K562 (cell line): ENCODE measurements around the gene TACR2. TPM values are rescaled to one million over a fixed set of nuclear protein-coding genes. Genes with fewer than 3 reads are reported as not detected.

Experiments
- ATAC-seq: fragments of 200-7000 bp; cut with Tn5 transposase; 3 replicates; pipeline ENCODE4 v1.9.1; 2020; ENCODE audit warnings: moderate library complexity
- BruUV-seq: library from RNA; stranded (reverse); fragments of 400-500 nt; replicated peaks from 2 replicates; lab custom pipeline; 2021; lab: Mats Ljungman, UMichigan
- CTCF ChIA-PET: fragments of 300-600 bp; formaldehyde crosslinking; extraction: SDS; loops from one replicate; lab custom pipeline; 2021; ENCODE audit warnings: low intra/inter-chr PET ratio; lab: Yijun Ruan, JAX
- POLR2A ChIA-PET: fragments of 300-600, 350-650 bp; sonication (Branson Sonifier 250); formaldehyde crosslinking; extraction: SDS; loops from one replicate; lab custom pipeline; 2021; ENCODE audit warnings: antibody characterized with exemption, inconsistent platforms; lab: Yijun Ruan, JAX
- DNase-seq, 4 experiments: peaks; one replicate each; pipeline versions ENCODE4 v3.0.0 to v3.0.0-alpha.2; 2011 to 2018; ENCODE audit warnings: low spot score in 3 of 4, mixed read lengths in 3 of 4; ENCODE audit errors: extremely low read depth in 1 of 4
- FAIRE-seq: peaks from 2 replicates; lab custom pipeline; 2011; peaks lifted over from hg19 to GRCh38; lab: Jason Lieb, UNC
- H2AFZ ChIP-seq: 2 replicates; pipeline ENCODE4 v1.6.0; 2011; ENCODE audit warnings: low read depth, low read length, control low read depth, inconsistent platforms
- H3K27ac ChIP-seq: fragments of 200-600 bp; 3 replicates; pipeline ENCODE4 v1.8.0; 2011; ENCODE audit warnings: low read depth, mild to moderate bottlenecking, control low read depth, inconsistent platforms, low read length, moderate library complexity, mixed read lengths; ENCODE audit errors: extremely low read depth
- H3K27me3 ChIP-seq, 2 experiments: fragments of 300-600 bp in 1 of 2; 2 replicates in 1 of 2; 3 replicates in 1 of 2; pipeline versions ENCODE4 v1.6.0 to v1.8.0; 2011; ENCODE audit warnings: inconsistent platforms in 2 of 2, low read length in 2 of 2, mild to moderate bottlenecking in 1 of 2, mixed read lengths in 1 of 2, moderate library complexity in 1 of 2; ENCODE audit not compliant: control insufficient read depth in 2 of 2, insufficient read depth in 2 of 2
- H3K36me3 ChIP-seq: fragments of 300-600 bp; 3 replicates; pipeline ENCODE4 v1.8.0; 2011; ENCODE audit warnings: mild to moderate bottlenecking, low read length, inconsistent platforms; ENCODE audit not compliant: control insufficient read depth, insufficient read depth
- H3K4me1 ChIP-seq, 2 experiments: fragments of 200-600 bp in 1 of 2; replicated peaks in 1 of 2; 2 replicates in 1 of 2; 3 replicates in 1 of 2; pipeline versions ENCODE4 v1.5.1 to v1.8.0; 2011; ENCODE audit warnings: inconsistent platforms in 2 of 2, low read length in 2 of 2, mild to moderate bottlenecking in 1 of 2, mixed read lengths in 1 of 2, moderate library complexity in 1 of 2; ENCODE audit not compliant: control insufficient read depth in 2 of 2, insufficient read depth in 2 of 2
- H3K4me2 ChIP-seq: 2 replicates; pipeline ENCODE4 v1.6.1; 2011; ENCODE audit warnings: low read length, control low read depth, inconsistent platforms, mixed read lengths; ENCODE audit not compliant: insufficient read depth
- H3K4me3 ChIP-seq: fragments of 200-600 bp; sonication (generic), shearing (Covaris generic); 2 replicates; pipeline ENCODE4 v1.5.1; 2016; ENCODE audit warnings: control low read depth, inconsistent platforms
- H3K79me2 ChIP-seq: fragments of 200-600 bp; 3 replicates; pipeline ENCODE4 v1.8.0; 2011; ENCODE audit warnings: low read length, inconsistent platforms; ENCODE audit not compliant: control insufficient read depth, insufficient read depth
- H3K9ac ChIP-seq, 2 experiments: 2 replicates each; pipeline versions ENCODE4 v1.6.0 to v1.6.1; 2011; ENCODE audit warnings: low read depth in 2 of 2, low read length in 2 of 2, control low read depth in 1 of 2, inconsistent platforms in 1 of 2, mild to moderate bottlenecking in 1 of 2, mixed read lengths in 1 of 2; ENCODE audit not compliant: insufficient read depth in 1 of 2
- H3K9me1 ChIP-seq: one replicate; pipeline ENCODE4 v1.6.0; 2011; ENCODE audit warnings: inconsistent platforms, mild to moderate bottlenecking, low read length, moderate library complexity; ENCODE audit not compliant: control insufficient read depth, insufficient read depth
- H3K9me3 ChIP-seq: replicated peaks from 2 replicates; pipeline ENCODE4 v1.5.1; 2011; ENCODE audit warnings: low read depth, low read length, inconsistent platforms; ENCODE audit not compliant: control insufficient read depth, insufficient read depth
- H4K20me1 ChIP-seq: replicated peaks from 2 replicates; pipeline ENCODE4 v1.6.1; 2011; ENCODE audit warnings: low read length, inconsistent platforms, mixed read lengths; ENCODE audit not compliant: control insufficient read depth, insufficient read depth
- BHLHE40 ChIP-seq: IDR thresholded peaks from 2 replicates; pipeline ENCODE4 v1.6.1; 2011; ENCODE audit warnings: low read length, improper control_type of control experiment
- BMI1 ChIP-seq: fragments of 150-350 bp; IDR thresholded peaks from 2 replicates; pipeline ENCODE4 v1.6.1; 2014; ENCODE audit warnings: low read length
- DNMT1 ChIP-seq: fragments of 450-650 bp; IDR thresholded peaks from 2 replicates; pipeline ENCODE4 v1.6.1; 2016; ENCODE audit warnings: antibody characterized with exemption, mild to moderate bottlenecking
- HMG20A ChIP-seq: fragments of 450-650 bp; formaldehyde crosslinking; conservative IDR thresholded peaks from 2 replicates; pipeline ENCODE4 v1.4.0; 2020; ENCODE audit warnings: mild to moderate bottlenecking, mixed read lengths
- HNRNPH1 ChIP-seq: fragments of 200-400 bp; formaldehyde crosslinking; optimal IDR thresholded peaks from 2 replicates; pipeline ENCODE3; 2017; ENCODE audit warnings: low read depth, mild to moderate bottlenecking, low read length, moderate library complexity
- KDM1A ChIP-seq, 2 experiments: fragments of 450-650 bp; IDR thresholded peaks; 2 replicates each; pipeline ENCODE4 v1.6.1; 2016; ENCODE audit warnings: mild to moderate bottlenecking in 2 of 2
- MAFG ChIP-seq: fragments of 450-650 bp; conservative IDR thresholded peaks from 2 replicates; pipeline ENCODE4 v1.6.1; 2016; ENCODE audit warnings: missing genetic modification characterization, missing compliant biosample characterization
- NELFE ChIP-seq: IDR thresholded peaks from 2 replicates; pipeline ENCODE4 v1.6.1; 2011; ENCODE audit warnings: mild to moderate bottlenecking; ENCODE audit not compliant: insufficient read depth, insufficient read length
- POLR3G ChIP-seq: IDR thresholded peaks from 2 replicates; pipeline ENCODE4 v1.6.1; 2011; ENCODE audit not compliant: insufficient read length, insufficient replicate concordance; ENCODE audit errors: extremely low read depth
- SNRNP70 ChIP-seq: fragments of 200-400 bp; formaldehyde crosslinking; optimal IDR thresholded peaks from 2 replicates; pipeline ENCODE3; 2017; ENCODE audit warnings: low read depth, low read length
- SRSF1 ChIP-seq: fragments of 200-400 bp; formaldehyde crosslinking; IDR thresholded peaks from 2 replicates; pipeline ENCODE4 v1.6.1; 2017; ENCODE audit warnings: mild to moderate bottlenecking, low read depth, low read length, moderate library complexity
- USF1 ChIP-seq: sonication (generic); formaldehyde crosslinking; IDR thresholded peaks from 2 replicates; pipeline ENCODE4 v1.9.0; 2022; ENCODE audit warnings: mild to moderate bottlenecking, missing genetic modification reagents
- ZBTB1 ChIP-seq: sonication (generic); formaldehyde crosslinking; IDR thresholded peaks from 2 replicates; pipeline ENCODE4 v1.8.1; 2023; ENCODE audit warnings: missing genetic modification reagents, low read depth, mild to moderate bottlenecking, borderline replicate concordance
- ZSCAN32 ChIP-seq: fragments of 450-650 bp; formaldehyde crosslinking; IDR thresholded peaks from 2 replicates; pipeline ENCODE4 v1.4.0; 2020; ENCODE audit warnings: mild to moderate bottlenecking, moderate library complexity
- WGBS: fragments of 100-300 bp; shearing (Covaris generic); methylation state at CpG from one replicate; pipeline ENCODE4 v1.1.6; 2016; ENCODE audit warnings: low coverage, mixed read lengths; ENCODE audit not compliant: insufficient coverage; ENCODE audit errors: missing lambda C conversion rate; 5-methylcytosine and 5-hydroxymethylcytosine counted together
- in situ Hi-C: fragments of 300-500 bp; cut with MboI; formaldehyde crosslinking; loops from 4 replicates; pipeline ENCODE4 v1.15.0; 2018; ENCODE audit warnings: inconsistent platforms, mixed read lengths
- intact Hi-C: fragments of 100-400 bp; cut with micrococcal nuclease; formaldehyde crosslinking; loops from 2 replicates; pipeline ENCODE4 v1.14.2; 2022
- polyA plus RNA-seq, 8 experiments: library from polyadenylated mRNA; depleted of rRNA in 4 of 8; stranded (reverse) in 5 of 8; unstranded in 3 of 8; fragments of >200 nt; fragmentation: Nextera tagmentation in 2 of 8; fragmentation: Illumina TruSeq in 1 of 8; extraction: Ambion mirVana in 2 of 8; extraction: Trizol in 1 of 8; gene quantifications; 2 replicates each; pipeline versions ENCODE4 v1.2.1 to v1.2.3, GENCODE V29; 2011 to 2014; ENCODE audit warnings: inconsistent platforms in 1 of 8, missing spikeins in 1 of 8
- total RNA-seq, 7 experiments: library from RNA; depleted of rRNA in 6 of 7; stranded (reverse); fragments of >200 nt in 6 of 7; fragmentation: Illumina TruSeq in 2 of 7; extraction: Trizol in 2 of 7; gene quantifications; 2 replicates each; pipeline versions ENCODE4 v1.2.1 to v1.2.3, GENCODE V29; 2011 to 2021; ENCODE audit warnings: low replicate concordance in 1 of 7
- TF ChIP-seq, protein P1 (sequence below): IDR thresholded peaks from 2 replicates; pipeline ENCODE4 v1.6.1; 2011; ENCODE audit not compliant: insufficient read length; ENCODE audit errors: extremely low read depth
- TF ChIP-seq, protein P2 (sequence below), 2 experiments: fragments of 450-650 bp; conservative IDR thresholded peaks; 2 replicates each; pipeline ENCODE4 v1.6.1; 2017; ENCODE audit warnings: mild to moderate bottlenecking in 2 of 2, moderate library complexity in 2 of 2

Gene TACR2
- total and polyA plus RNA-seq, 9 of the 15 experiments (the other 6 are each of a cell fraction or from before 2014, with no cell fraction given), result not detected

DNA sequence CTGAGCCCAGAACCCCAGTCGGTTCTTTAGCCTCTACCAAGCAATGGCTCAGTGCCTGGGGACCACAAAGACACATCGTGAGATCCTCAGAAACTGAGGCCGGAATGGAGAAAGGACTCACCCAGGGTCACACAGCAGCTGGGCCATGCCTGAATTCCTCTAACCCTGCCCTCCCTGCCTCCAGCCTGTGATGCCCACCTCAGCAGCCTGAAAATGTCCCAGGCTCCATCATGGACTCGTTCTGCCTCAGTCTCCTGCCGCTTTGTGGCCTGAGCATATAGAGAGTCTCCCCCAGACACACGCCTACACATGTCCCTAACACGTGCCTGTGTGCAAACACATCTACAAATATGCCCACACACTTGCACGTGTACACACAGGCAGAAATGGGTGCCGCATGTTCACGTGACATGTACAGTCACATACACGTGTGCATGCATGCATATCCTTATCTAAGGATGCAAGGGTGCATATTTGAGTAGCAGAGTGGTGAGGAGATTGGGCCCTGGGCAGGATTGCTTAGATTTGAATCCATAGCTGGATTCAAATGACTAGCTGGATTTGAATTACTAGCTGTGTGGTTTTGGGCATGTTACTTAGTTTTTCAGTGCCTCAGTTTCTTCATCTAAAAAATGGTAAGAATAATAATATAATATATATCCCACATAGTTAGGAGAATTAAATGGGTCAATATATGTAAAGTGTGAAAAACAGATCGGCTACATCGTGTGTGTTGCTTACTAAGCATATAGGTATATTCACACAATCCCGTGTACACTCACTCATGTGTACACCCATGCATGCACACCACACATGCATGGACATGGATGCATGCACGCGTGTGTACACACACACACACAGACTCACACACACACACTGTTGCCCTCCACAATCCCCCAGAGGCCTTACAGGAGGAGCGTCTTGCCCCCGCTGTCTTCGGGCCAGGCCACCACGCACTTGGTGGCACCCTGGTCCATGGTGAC is 2.4 kb downstream of the TACR2 start:
- WGBS, result 23% methylated on average over 20 of the region's 20 CpGs
- ATAC-seq (no peak), DNase-seq (no peak), FAIRE-seq (peak; percentile 6)
- H3K9ac ChIP-seq, result peak overlapping the region in 1 of 2 experiments; percentile 32; a peak in 2 of 4 replicates
- ChIA-PET CTCF (interaction anchor here (0.7 to 2.5 kb wide), 3 partner anchors 93 to 622 kb away, joined by 3 to 10 read pairs (median 4); no protein-coding TSS in a partner anchor), POLR2A (no interaction called here)
- H3K4me2 ChIP-seq, result no peak overlapping the region
- intact Hi-C loops (loop anchor here (5.0 kb wide), 3 partner anchors 322 to 427 kb away; partner anchors contain the start of gene KIFBP), in situ Hi-C loops (loop anchor here (5.0 kb wide), 1 partner anchor 397 kb away; no protein-coding TSS in a partner anchor)
- H3K79me2 ChIP-seq, result no peaks in the 10 kb centered on the region
- no peaks in the 10 kb centered on the region; the same call in 1 of the 2 replicates for H4K20me1 ChIP-seq
- H3K4me3 ChIP-seq, result no peak overlapping the region
- no TSS peak for BruUV-seq
- TF ChIP-seq POLR3G, result no peak
- TF ChIP-seq, protein P1, sequence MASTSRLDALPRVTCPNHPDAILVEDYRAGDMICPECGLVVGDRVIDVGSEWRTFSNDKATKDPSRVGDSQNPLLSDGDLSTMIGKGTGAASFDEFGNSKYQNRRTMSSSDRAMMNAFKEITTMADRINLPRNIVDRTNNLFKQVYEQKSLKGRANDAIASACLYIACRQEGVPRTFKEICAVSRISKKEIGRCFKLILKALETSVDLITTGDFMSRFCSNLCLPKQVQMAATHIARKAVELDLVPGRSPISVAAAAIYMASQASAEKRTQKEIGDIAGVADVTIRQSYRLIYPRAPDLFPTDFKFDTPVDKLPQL, result no peak
- no peak for TF ChIP-seq MAFG (tag)
- TF ChIP-seq BMI1, result no peak
- TF ChIP-seq NELFE, result no peak
- TF ChIP-seq ZBTB1 (CRISPR knock-in tag), result 0 out of 2 replicates have a peak, but pooled peaks have one; percentile 43
- TF ChIP-seq KDM1A (IDR thresholded peaks at IDR 0.05), result peak; percentile 22 to 51; a peak in 2 of 4 replicates
- no peak for TF ChIP-seq HNRNPH1
- TF ChIP-seq DNMT1, result no peak
- TF ChIP-seq SNRNP70, result no peak
- peak; percentile 81 for TF ChIP-seq BHLHE40
- TF ChIP-seq USF1 (CRISPR knock-in tag), result peak; percentile 66
- TF ChIP-seq, protein P2, sequence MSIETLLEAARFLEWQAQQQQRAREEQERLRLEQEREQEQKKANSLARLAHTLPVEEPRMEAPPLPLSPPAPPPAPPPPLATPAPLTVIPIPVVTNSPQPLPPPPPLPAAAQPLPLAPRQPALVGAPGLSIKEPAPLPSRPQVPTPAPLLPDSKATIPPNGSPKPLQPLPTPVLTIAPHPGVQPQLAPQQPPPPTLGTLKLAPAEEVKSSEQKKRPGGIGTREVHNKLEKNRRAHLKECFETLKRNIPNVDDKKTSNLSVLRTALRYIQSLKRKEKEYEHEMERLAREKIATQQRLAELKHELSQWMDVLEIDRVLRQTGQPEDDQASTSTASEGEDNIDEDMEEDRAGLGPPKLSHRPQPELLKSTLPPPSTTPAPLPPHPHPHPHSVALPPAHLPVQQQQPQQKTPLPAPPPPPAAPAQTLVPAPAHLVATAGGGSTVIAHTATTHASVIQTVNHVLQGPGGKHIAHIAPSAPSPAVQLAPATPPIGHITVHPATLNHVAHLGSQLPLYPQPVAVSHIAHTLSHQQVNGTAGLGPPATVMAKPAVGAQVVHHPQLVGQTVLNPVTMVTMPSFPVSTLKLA (conservative IDR thresholded peaks at IDR 0.05), result 0 out of 4 replicates have a peak, but pooled peaks have one; percentile 22 to 37
- no peak for TF ChIP-seq HMG20A
- no peak for TF ChIP-seq ZSCAN32 (CRISPR knock-in tag)
- TF ChIP-seq SRSF1, result no peak
- H3K4me1 ChIP-seq, result peaks cover 15% of the 10 kb centered on the region in 2 experiments
- H3K9me1 ChIP-seq, result no peaks in the 10 kb centered on the region
- H2AFZ ChIP-seq, result no peak overlapping the region
- no peaks in the 10 kb centered on the region for H3K9me3 ChIP-seq
- no peaks in the 10 kb centered on the region for H3K36me3 ChIP-seq
- H3K27ac ChIP-seq, result no peak overlapping the region
- peaks cover 36 to 55% of the 10 kb centered on the region in 2 experiments for H3K27me3 ChIP-seq
